GM23248 (cell line): Measurements from ENCODE around the gene MAP1LC3B2. TPM values are rescaled to one million over a fixed set of nuclear protein-coding genes. Genes with fewer than 3 reads are reported as not detected.

Experiments
- DNase-seq: peaks from one replicate; pipeline ENCODE4 v3.0.0-alpha.2; 2015
- H2AFZ ChIP-seq: fragments of 200-600 bp; sonication (generic); 2 replicates; pipeline ENCODE4 v1.6.1; 2016; ENCODE audit warnings: antibody characterized with exemption
- H3F3A ChIP-seq: fragments of 200-600 bp; sonication (generic); 2 replicates; pipeline ENCODE4 v1.6.1; 2016; ENCODE audit warnings: mild to moderate bottlenecking, antibody characterized with exemption, mixed run types; ENCODE audit not compliant: insufficient read depth
- H3K27ac ChIP-seq: fragments of 200-600 bp; sonication (generic); 2 replicates; pipeline ENCODE4 v1.5.1; 2016; ENCODE audit warnings: mild to moderate bottlenecking
- H3K27me3 ChIP-seq: fragments of 200-600 bp; sonication (generic); replicated peaks from 2 replicates; pipeline ENCODE4 v1.6.1; 2016; ENCODE audit warnings: mild to moderate bottlenecking; ENCODE audit not compliant: insufficient read depth
- H3K36me3 ChIP-seq: fragments of 200-600 bp; sonication (generic); 2 replicates; pipeline ENCODE4 v1.6.1; 2016; ENCODE audit warnings: low read depth, mild to moderate bottlenecking
- H3K4me1 ChIP-seq: fragments of 200-600 bp; sonication (generic); 2 replicates; pipeline ENCODE4 v1.6.1; 2016; ENCODE audit warnings: mild to moderate bottlenecking; ENCODE audit not compliant: insufficient read depth
- H3K4me2 ChIP-seq: fragments of 200-600 bp; sonication (generic); one replicate; pipeline ENCODE4 v1.6.1; 2016; ENCODE audit warnings: mild to moderate bottlenecking; ENCODE audit not compliant: unreplicated experiment
- H3K4me3 ChIP-seq: fragments of 200-600 bp; sonication (generic); 2 replicates; pipeline ENCODE4 v1.5.1; 2016; ENCODE audit warnings: mild to moderate bottlenecking
- H3K79me2 ChIP-seq: fragments of 200-600 bp; sonication (generic); 2 replicates; pipeline ENCODE4 v1.6.1; 2016; ENCODE audit warnings: mild to moderate bottlenecking; ENCODE audit not compliant: insufficient read depth
- H3K9ac ChIP-seq: fragments of 200-600 bp; sonication (generic); 2 replicates; pipeline ENCODE4 v1.6.1; 2016; ENCODE audit warnings: mild to moderate bottlenecking
- H3K9me2 ChIP-seq: fragments of 200-600 bp; sonication (generic); 2 replicates; pipeline ENCODE4 v1.6.1; 2016; ENCODE audit warnings: mixed run types, mild to moderate bottlenecking, moderate library complexity; ENCODE audit not compliant: insufficient read depth
- H3K9me3 ChIP-seq: fragments of 200-600 bp; sonication (generic); one replicate; pipeline ENCODE4 v1.6.1; 2017; ENCODE audit warnings: low read depth
- H4K20me1 ChIP-seq: fragments of 200-600 bp; sonication (generic); 2 replicates; pipeline ENCODE4 v1.6.0; 2016; ENCODE audit not compliant: insufficient read depth
- EZH2 ChIP-seq: fragments of 200-600 bp; sonication (generic); IDR thresholded peaks from 2 replicates; pipeline ENCODE4 v1.6.1; 2018; ENCODE audit warnings: antibody characterized with exemption, mild to moderate bottlenecking; ENCODE audit not compliant: insufficient read depth, poor library complexity, severe bottlenecking
- EZH2phosphoT487 ChIP-seq: fragments of 200-600 bp; sonication (generic); IDR thresholded peaks from 2 replicates; pipeline ENCODE4 v1.6.1; 2018; ENCODE audit warnings: antibody characterized with exemption, moderate library complexity, mild to moderate bottlenecking, low read depth; ENCODE audit not compliant: insufficient read depth
- WGBS, 2 experiments: methylation state at CpG; one replicate each; pipeline ENCODE4 v1.1.6; 2015 to 2017; ENCODE audit warnings: low lambda C conversion rate in 2 of 2, low coverage in 1 of 2; ENCODE audit errors: missing lambda C conversion rate in 2 of 2; 5-methylcytosine and 5-hydroxymethylcytosine counted together
- in situ Hi-C: fragments of 300-500 bp; cut with MboI; formaldehyde crosslinking; loops from 2 replicates; pipeline ENCODE4 v1.15.0; 2020
- polyA plus RNA-seq: library from polyadenylated mRNA; unstranded; fragments of >200 nt; fragmentation: Nextera tagmentation; extraction: Ambion mirVana; gene quantifications from 2 replicates; pipeline ENCODE4 v1.2.1, GENCODE V29; 2016
- total RNA-seq: library from RNA; depleted of rRNA; stranded (reverse); fragments of >200 nt; shearing (Covaris generic); gene quantifications from 2 replicates; pipeline ENCODE4 v1.2.3, GENCODE V29; 2014

MAP1LC3B2 gene
- total and polyA plus RNA-seq, 2 experiments from 2014 or later: 0.32 to 9.0 TPM

- Histone ChIP-seq H3K4me3 (no peak overlapping the region), H3K79me2 (no peaks in the 10 kb centered on the region), H3F3A (no peaks in the 10 kb centered on the region), H2AFZ (no peak overlapping the region), H3K9ac (no peak overlapping the region), H3K27ac (no peak overlapping the region), H3K4me1 (no peaks in the 10 kb centered on the region), H3K9me3 (no peaks in the 10 kb centered on the region), H3K36me3 (no peaks in the 10 kb centered on the region), H3K9me2 (no peaks in the 10 kb centered on the region), H4K20me1 (no peaks in the 10 kb centered on the region), H3K4me2 (no peak overlapping the region), H3K27me3 (no peaks in the 10 kb centered on the region)
- no peak for DNase-seq
- in situ Hi-C loops: no loop called here
- TF ChIP-seq EZH2 (no peak), EZH2phosphoT487 (no peak)
- 83 to 85% methylated on average over 11 of the region's 11 CpGs for WGBS, 2 experiments
These were observed 23.4 kb downstream of the MAP1LC3B2 start for GRCh38 chr12:116582610-116583009.

GRCh38 chr12:116583129-116583694 lies 24.0 kb downstream of the MAP1LC3B2 start:
- in situ Hi-C loops: no loop called here
- Histone ChIP-seq H3K9me3 (no peaks in the 10 kb centered on the region), H3K36me3 (no peaks in the 10 kb centered on the region), H3K79me2 (no peaks in the 10 kb centered on the region), H3K9ac (no peak overlapping the region), H3K9me2 (no peaks in the 10 kb centered on the region), H2AFZ (no peak overlapping the region), H3K4me1 (no peaks in the 10 kb centered on the region), H3F3A (no peaks in the 10 kb centered on the region), H3K27me3 (no peaks in the 10 kb centered on the region), H3K27ac (no peak overlapping the region), H3K4me3 (no peak overlapping the region), H3K4me2 (no peak overlapping the region), H4K20me1 (no peaks in the 10 kb centered on the region)
- 75 to 84% methylated on average over 6 of the region's 6 CpGs for WGBS, 2 experiments
- TF ChIP-seq EZH2phosphoT487 (no peak), EZH2 (no peak)
- no peak for DNase-seq

GRCh38 chr12:116587270-116587669 lies 28.1 kb downstream of the MAP1LC3B2 start:
- H3K9me3 ChIP-seq: no peaks in the 10 kb centered on the region
- H3K9me2 ChIP-seq: no peaks in the 10 kb centered on the region
- H3F3A ChIP-seq: peaks cover 12% of the 10 kb centered on the region
- no peaks in the 10 kb centered on the region for H4K20me1 ChIP-seq
- H3K4me3 ChIP-seq: no peak overlapping the region
- no peaks in the 10 kb centered on the region for H3K27me3 ChIP-seq
- no peaks in the 10 kb centered on the region for H3K36me3 ChIP-seq
- no peak overlapping the region for H3K27ac ChIP-seq
- no peak for DNase-seq
- no peaks in the 10 kb centered on the region for H3K79me2 ChIP-seq
- H3K4me1 ChIP-seq: peaks cover 8% of the 10 kb centered on the region
- TF ChIP-seq EZH2phosphoT487 (no peak), EZH2 (no peak)
- 78 to 86% methylated on average over 2 of the region's 2 CpGs for WGBS, 2 experiments
- in situ Hi-C loops: no loop called here
- no peak overlapping the region for H2AFZ ChIP-seq
- H3K4me2 ChIP-seq: no peak overlapping the region
- H3K9ac ChIP-seq: no peak overlapping the region

- Histone ChIP-seq H3K27me3 (no peaks in the 10 kb centered on the region), H2AFZ (no peak overlapping the region), H3K36me3 (no peaks in the 10 kb centered on the region), H4K20me1 (no peaks in the 10 kb centered on the region), H3K4me2 (no peak overlapping the region), H3K4me1 (peaks cover 17% of the 10 kb centered on the region), H3K9me2 (no peaks in the 10 kb centered on the region), H3K9ac (no peak overlapping the region), H3K9me3 (no peaks in the 10 kb centered on the region), H3K4me3 (no peak overlapping the region), H3F3A (peaks cover 16% of the 10 kb centered on the region), H3K27ac (no peak overlapping the region), H3K79me2 (no peaks in the 10 kb centered on the region)
- TF ChIP-seq EZH2 (no peak), EZH2phosphoT487 (no peak)
- 88 to 89% methylated on average over 5 of the region's 5 CpGs for whole genome bisulfite sequencing, 2 experiments
- in situ Hi-C loops: no loop called here
- no peak for DNase-seq
These were observed 29.3 kb downstream of the MAP1LC3B2 start for GRCh38 chr12:116588390-116589028.

- no peaks in the 10 kb centered on the region for H3K9me2 ChIP-seq
- peaks cover 17% of the 10 kb centered on the region for H3K4me1 ChIP-seq
- DNase-seq: no peak
- no peak overlapping the region for H3K27ac ChIP-seq
- no peaks in the 10 kb centered on the region for H3K79me2 ChIP-seq
- no peaks in the 10 kb centered on the region for H3K27me3 ChIP-seq
- no peaks in the 10 kb centered on the region for H4K20me1 ChIP-seq
- TF ChIP-seq EZH2: no peak
- H3K9ac ChIP-seq: no peak overlapping the region
- no peaks in the 10 kb centered on the region for H3K9me3 ChIP-seq
- no peak overlapping the region for H3K4me2 ChIP-seq
- no peak overlapping the region for H3K4me3 ChIP-seq
- no peaks in the 10 kb centered on the region for H3K36me3 ChIP-seq
- 93 to 94% methylated on average over 9 of the region's 9 CpGs for WGBS, 2 experiments
- in situ Hi-C loops: no loop called here
- H2AFZ ChIP-seq: no peak overlapping the region
- H3F3A ChIP-seq: peaks cover 16% of the 10 kb centered on the region
These were observed 30.4 kb downstream of the MAP1LC3B2 start for GRCh38 chr12:116589581-116589980.
